HG03558 (cell line): ENCODE data around the gene AGAP1.

Source experiments
- ATAC-seq: cut with Tn5 transposase; IDR thresholded peaks from one replicate; pipeline ENCODE4 v1.9.1; 2021; ENCODE audit warnings: moderate number of reproducible peaks; ENCODE audit not compliant: unreplicated experiment; ENCODE audit errors: extremely low read depth

AGAP1 gene

GRCh38 chr2:235908826-235909225 is 415.0 kb downstream of the AGAP1 start:
- ATAC-seq, result no peak

- ATAC-seq, result no peak
Observed at GRCh38 chr2:235909358-235909757, 415.5 kb downstream of the AGAP1 start.

GRCh38 chr2:235910067-235910466 is 416.2 kb downstream of the AGAP1 start:
- no peak for ATAC-seq

GRCh38 chr2:235911125-235911524 is 417.3 kb downstream of the AGAP1 start:
- no peak for ATAC-seq

GRCh38 chr2:235911633-235912233 is 417.9 kb downstream of the AGAP1 start:
- ATAC-seq, result no peak

GRCh38 chr2:235914756-235915155 is 420.9 kb downstream of the AGAP1 start:
- ATAC-seq, result no peak

- no peak for ATAC-seq
Observed at GRCh38 chr2:235917506-235917905, 423.7 kb downstream of the AGAP1 start.

GRCh38 chr2:235918876-235919275 is 425.0 kb downstream of the AGAP1 start:
- no peak for ATAC-seq

GRCh38 chr2:235920216-235920865 is 426.5 kb downstream of the AGAP1 start:
- ATAC-seq, result no peak

- no peak for ATAC-seq
Observed at GRCh38 chr2:235921508-235922191, 427.8 kb downstream of the AGAP1 start.

GRCh38 chr2:235922839-235923238 is 429.0 kb downstream of the AGAP1 start:
- no peak for ATAC-seq

- no peak for ATAC-seq
Observed at GRCh38 chr2:235923859-235924674, 430.2 kb downstream of the AGAP1 start.

GRCh38 chr2:235924675-235925063 is 430.8 kb downstream of the AGAP1 start:
- no peak for ATAC-seq

- ATAC-seq, result no peak
Observed at GRCh38 chr2:235925250-235925919, 431.5 kb downstream of the AGAP1 start.

- ATAC-seq, result no peak
Observed at GRCh38 chr2:235926229-235926628, 432.4 kb downstream of the AGAP1 start.

GRCh38 chr2:235928751-235929370 is 435.0 kb downstream of the AGAP1 start:
- no peak for ATAC-seq

- ATAC-seq, result no peak
Observed at GRCh38 chr2:235930701-235931100, 436.9 kb downstream of the AGAP1 start.

- ATAC-seq, result no peak
Observed at GRCh38 chr2:235931676-235932075, 437.8 kb downstream of the AGAP1 start.

- ATAC-seq, result no peak
Observed at GRCh38 chr2:235934059-235934773, 440.4 kb downstream of the AGAP1 start.
